RWPE2 (cell line): ENCODE measurements around the gene AQP12A.

Source experiments
- ATAC-seq: fragments of 200-7000 bp; cut with Tn5 transposase; 3 replicates; pipeline ENCODE4 v1.9.1; 2021; ENCODE audit warnings: low read depth
- DNase-seq: peaks from one replicate; pipeline ENCODE4 v3.0.0-alpha.2; 2020; ENCODE audit warnings: low spot score
- H3K27ac ChIP-seq: fragments of 450-650 bp; 2 replicates; pipeline ENCODE4 v1.5.1; 2017; ENCODE audit warnings: mild to moderate bottlenecking; ENCODE audit not compliant: poor library complexity, severe bottlenecking
- H3K27me3 ChIP-seq: fragments of 250-450 bp; sonication (Bioruptor Pico); 2 replicates; pipeline ENCODE4 v1.5.1; 2021; ENCODE audit warnings: mild to moderate bottlenecking, moderate library complexity; ENCODE audit not compliant: insufficient read depth, poor library complexity, severe bottlenecking
- H3K36me3 ChIP-seq: fragments of 250-450 bp; sonication (Bioruptor Pico); 2 replicates; pipeline ENCODE4 v1.5.1; 2020; ENCODE audit warnings: low read depth, mild to moderate bottlenecking, moderate library complexity
- H3K4me1 ChIP-seq: fragments of 250-450 bp; sonication (Bioruptor Pico); 2 replicates; pipeline ENCODE4 v1.5.1; 2021; ENCODE audit warnings: mild to moderate bottlenecking, moderate library complexity; ENCODE audit not compliant: insufficient read depth, poor library complexity, severe bottlenecking
- H3K4me3 ChIP-seq: fragments of 250-450 bp; sonication (Bioruptor Pico); 2 replicates; pipeline ENCODE4 v1.5.1; 2021; ENCODE audit warnings: mild to moderate bottlenecking, moderate library complexity; ENCODE audit not compliant: severe bottlenecking
- H3K9me3 ChIP-seq: fragments of 250-450 bp; sonication (Bioruptor Pico); 2 replicates; pipeline ENCODE4 v1.5.1; 2021; ENCODE audit warnings: mild to moderate bottlenecking, moderate library complexity; ENCODE audit not compliant: severe bottlenecking
- TF ChIP-seq, protein P1 (sequence below): fragments of 450-650 bp; IDR thresholded peaks from one replicate; pipeline ENCODE4 v1.5.1; 2017; ENCODE audit warnings: mild to moderate bottlenecking, moderate library complexity; ENCODE audit not compliant: poor library complexity, severe bottlenecking

Gene AQP12A

DNA sequence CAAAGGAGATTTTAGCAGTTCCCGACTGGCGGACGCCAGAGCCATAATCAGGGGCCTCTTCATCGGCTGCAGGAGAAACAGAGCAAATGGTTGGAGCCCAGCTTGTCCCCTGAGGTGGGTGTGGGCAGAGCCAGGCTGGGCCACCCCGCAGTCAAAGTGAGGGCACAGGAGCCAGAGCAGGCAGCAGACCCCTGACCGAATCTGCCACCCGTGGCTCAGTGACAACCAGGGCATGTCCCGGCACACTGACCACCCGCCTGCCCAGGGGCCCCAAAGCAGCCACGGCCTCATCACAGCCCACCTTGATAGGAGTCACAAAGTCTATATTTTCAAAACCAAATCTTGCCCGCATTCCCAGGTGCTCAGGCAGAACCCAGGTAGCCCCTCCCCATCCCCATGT, 55.6 kb downstream of the AQP12A start:
- Histone ChIP-seq H3K4me1 (no peaks in the 10 kb centered on the region), H3K4me3 (no peak overlapping the region), H3K27ac (no peak overlapping the region), H3K27me3 (no peaks in the 10 kb centered on the region), H3K9me3 (no peaks in the 10 kb centered on the region), H3K36me3 (no peaks in the 10 kb centered on the region)
- ATAC-seq (no peak), DNase-seq (no peak)
- TF ChIP-seq, protein P1, sequence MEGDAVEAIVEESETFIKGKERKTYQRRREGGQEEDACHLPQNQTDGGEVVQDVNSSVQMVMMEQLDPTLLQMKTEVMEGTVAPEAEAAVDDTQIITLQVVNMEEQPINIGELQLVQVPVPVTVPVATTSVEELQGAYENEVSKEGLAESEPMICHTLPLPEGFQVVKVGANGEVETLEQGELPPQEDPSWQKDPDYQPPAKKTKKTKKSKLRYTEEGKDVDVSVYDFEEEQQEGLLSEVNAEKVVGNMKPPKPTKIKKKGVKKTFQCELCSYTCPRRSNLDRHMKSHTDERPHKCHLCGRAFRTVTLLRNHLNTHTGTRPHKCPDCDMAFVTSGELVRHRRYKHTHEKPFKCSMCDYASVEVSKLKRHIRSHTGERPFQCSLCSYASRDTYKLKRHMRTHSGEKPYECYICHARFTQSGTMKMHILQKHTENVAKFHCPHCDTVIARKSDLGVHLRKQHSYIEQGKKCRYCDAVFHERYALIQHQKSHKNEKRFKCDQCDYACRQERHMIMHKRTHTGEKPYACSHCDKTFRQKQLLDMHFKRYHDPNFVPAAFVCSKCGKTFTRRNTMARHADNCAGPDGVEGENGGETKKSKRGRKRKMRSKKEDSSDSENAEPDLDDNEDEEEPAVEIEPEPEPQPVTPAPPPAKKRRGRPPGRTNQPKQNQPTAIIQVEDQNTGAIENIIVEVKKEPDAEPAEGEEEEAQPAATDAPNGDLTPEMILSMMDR = no peak
